Measurements from ENCODE around the gene FOXO6.

Gene FOXO6

DNA sequence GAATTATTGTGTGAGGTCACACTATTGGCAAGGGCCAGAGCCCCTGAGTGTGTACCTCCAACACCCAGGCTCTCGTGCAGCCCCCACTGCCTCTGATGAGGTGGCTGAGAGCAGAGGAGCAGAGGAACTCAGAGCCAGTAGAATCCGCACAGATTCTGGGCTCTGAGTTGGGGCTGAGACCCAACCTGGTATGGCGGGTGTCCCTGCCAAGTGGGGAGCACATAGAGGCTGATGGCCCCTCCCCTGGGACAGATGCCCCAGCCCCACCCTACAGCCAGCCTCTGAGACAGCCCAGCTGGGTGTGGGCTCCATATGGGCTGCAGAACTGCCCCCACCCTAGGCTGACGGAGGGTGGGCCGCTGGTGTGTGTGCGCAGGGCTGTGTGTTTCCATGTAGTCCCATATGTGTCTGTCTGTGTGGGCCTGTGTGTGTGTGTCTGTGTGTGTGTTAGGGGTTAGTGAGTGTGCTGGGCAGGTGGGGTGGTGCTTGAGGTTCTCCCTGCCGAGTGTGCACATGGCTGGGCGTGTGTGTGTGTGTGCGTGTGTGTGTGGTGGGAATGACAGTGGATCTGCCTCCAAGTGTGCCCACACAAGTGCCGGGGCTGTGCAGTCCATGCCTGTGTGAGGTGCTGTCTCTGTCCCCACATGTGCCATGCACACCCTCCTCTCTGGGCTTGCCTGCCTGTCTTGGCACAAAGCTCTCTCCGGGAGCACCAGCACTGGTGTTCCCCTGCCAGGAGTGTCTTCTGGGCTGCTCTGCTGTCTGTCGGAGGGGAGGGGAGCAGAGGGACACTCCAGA lies 24.4 kb downstream of the FOXO6 start:
- no peak for DNase-seq

DNA sequence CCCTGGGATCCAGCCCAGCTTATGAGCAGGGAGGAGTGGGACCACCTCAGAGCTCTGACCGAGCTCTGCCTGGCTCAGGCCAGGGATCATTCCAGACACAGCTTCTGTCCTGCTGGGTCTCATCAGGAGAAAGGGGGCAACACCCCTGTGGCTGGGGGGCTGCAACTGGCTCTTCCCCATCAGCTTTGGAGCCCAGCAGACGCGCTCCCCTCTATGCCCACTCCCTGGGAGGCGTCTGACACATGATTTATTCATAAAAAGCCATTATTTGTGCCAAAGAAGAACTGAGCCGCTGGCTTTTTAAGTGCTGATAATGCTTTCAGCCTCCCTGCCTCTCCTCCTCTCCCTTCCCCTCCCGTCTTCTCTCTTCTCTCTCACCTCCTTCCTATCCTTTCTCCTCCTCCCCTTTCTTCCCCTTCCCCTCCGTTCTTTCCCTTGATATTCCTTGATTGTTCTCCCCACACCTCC lies 25.0 kb downstream of the FOXO6 start:
- no peak for DNase-seq

DNA sequence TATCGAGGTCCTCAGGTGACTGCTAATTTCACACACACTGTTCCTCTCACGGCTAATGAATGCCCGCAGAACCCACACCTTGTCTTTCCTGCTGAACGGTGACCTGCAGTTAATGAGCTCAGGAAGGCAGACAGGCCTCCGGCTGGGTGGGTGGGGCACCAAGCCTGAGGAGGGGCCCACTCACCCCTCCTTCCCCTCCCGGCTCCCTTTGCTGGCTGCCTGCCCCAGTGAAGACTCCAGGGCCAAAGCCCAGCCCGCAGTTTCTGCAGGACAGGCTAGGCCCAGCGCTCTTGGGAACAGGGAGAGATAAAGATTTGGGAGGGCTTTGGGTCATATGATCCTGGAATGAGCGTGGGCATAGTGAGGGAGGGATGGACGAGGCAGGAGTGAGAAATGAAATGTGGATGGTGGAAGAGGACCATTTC lies 26.4 kb downstream of the FOXO6 start:
- DNase-seq = peak in 7 of 14 donors; percentile 10 to 61 (median 14)

DNA sequence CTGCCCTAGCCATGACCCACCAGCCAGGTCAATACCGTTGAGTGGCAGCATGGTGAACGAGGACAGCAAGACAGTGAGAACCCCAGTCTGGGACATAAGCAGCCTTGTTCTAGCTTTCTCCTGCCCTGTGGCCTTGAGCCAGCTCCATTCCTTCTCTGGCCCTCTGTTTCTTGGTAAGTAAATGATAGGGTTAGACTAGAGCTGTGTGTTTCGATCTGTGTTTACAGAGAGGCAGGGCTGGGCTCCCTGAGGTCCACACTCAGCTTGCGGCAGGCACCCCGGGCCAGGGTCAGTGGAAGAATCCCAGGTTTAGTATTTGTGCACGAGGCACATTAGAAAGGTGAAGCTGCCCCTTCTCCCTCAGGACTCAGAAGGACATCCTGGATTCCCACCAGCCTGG lies 27.3 kb downstream of the FOXO6 start:
- no peak for DNase-seq

DNA sequence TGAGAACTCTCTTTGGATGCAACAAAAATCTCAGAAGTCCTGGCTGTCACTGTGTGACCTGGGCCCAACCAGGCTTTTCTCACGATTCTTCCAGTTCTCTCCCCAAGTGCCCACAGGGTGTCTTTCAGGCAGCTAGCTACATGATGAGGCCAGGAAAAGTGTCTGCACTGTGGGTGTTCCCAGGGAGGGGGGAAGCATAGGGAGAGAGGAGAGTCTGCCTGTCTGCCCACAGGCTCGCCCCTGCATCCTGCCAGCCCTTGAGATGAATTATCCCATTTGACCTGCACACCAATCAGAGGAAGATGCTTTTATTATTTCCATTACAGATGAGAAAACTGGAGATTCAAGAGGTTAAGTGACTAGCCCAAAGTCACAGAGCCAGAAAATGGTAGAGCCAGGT lies 27.8 kb downstream of the FOXO6 start:
- DNase-seq = no peak

DNA sequence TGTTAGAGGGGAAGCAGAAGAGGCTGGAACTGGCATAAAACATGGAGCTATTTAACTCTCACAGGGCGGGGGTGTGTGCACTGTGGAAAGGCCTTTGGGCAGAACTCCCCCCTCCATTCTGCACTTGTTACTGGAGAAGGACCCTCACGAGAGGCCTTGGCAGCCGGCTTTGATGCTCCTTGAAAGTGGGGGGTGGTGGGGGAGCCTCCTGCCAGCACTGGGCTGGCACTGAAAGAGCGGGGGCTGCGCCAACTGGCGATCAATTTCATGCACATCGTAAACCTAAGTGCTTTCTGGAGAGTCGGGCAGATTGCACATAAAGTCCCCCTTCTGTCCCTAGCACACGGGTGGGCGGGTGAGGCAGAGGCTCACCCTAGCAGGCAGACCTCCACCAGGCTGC lies 28.9 kb downstream of the FOXO6 start:
- no peak for DNase-seq

DNA sequence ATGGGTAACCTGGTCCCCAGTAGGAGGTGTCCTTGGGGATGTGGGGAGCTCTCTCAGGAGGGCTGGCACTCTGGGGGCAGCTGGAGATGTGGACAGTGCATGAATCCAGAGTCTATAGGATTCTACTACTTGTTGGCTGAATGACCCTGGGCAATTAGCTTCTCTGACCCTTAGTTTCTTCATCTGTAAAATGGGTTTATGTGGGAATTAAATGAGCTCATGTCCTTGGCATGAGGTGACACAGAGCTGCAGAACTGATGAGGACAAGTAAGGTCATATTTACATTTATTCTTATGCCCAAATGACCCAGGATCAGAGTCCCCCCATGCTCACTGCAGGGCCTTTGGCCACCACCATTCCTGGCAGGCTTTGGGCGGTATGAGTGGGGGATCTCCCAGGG lies 29.3 kb downstream of the FOXO6 start:
- no peak for DNase-seq

DNA sequence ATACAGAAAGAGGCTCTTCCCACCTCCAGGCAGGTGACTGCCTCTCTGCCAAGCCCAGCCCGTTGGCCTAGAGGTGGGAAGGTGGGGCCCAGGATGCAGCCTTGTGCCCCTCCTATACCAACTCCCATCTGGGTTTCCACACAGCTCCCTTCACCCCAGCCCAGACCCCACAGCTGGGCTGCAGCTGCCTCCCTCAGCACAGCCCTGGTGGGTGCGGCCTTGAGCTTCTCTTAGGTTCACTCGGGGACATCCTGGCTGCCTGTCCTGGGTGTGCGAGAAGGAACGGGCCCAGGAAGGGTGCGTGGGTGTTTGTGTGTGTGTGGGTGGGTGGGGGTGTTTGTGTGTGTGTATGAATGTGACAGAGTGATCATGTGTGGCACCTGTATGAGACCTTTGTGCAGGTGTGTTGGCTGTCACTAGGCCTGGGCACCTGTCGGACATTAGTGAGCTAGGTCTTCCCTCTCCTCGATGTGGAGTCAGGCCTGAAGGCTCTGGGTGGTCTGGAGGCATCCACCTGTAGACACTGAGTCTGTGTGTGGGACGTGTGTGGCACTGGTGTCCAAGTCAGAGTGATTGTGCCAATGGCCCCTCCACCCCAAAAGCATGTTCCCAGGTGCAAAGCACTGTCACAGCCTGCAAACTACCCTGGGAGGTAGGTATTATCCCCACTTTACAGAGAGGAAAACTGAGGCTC lies 30.7 kb downstream of the FOXO6 start:
- DNase-seq = no peak

DNA sequence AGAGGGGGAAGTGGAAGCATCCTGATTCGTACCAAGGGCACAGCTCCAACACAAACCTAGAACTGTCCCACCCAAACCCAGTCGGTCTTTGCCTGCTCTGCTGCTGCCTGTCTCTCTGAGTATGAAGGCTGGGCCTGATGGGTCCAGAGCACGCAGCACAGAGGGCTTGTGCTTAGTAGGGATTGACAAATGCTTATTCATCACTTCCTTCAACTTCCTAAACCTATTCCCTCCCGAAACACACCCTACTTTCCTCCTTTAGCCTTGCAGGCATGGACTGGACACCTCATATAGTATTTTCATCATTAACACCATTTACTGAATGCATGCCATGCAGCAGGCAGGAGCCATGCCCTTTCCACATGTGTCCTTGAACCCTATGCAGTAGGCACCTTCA lies 31.3 kb downstream of the FOXO6 start:
- no peak for DNase-seq

DNA sequence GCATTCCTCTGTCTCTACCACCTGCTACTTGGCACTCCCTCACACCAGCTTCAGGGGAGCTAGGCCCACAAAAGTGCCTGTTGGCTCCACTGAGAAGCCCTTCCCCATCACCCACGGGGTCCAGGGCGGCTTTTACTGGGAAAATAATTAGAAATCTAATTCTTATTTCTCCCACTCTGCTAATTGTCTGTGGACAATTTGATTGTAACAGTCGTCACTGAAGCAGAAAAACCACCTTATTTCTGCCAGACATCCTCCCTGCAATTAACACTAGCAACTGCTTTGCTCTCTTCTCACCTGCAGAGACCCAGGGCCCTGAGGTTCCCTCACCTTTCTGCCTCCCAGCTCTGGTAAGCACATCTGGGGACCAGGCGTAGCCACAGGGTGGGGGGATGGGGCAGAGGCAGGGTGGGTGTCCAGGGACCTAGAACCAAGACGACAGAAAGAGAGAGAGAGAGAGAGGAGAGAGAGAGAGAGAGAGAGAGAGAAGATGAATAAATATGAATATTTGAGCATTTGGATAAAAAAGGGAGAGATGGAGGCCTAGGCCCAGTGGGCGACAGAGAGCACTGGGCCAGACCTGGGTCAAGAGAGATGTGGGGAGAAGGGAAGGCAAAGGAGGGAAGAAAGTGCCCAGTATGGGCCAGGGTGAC lies 32.6 kb downstream of the FOXO6 start:
- DNase-seq = no peak

DNA sequence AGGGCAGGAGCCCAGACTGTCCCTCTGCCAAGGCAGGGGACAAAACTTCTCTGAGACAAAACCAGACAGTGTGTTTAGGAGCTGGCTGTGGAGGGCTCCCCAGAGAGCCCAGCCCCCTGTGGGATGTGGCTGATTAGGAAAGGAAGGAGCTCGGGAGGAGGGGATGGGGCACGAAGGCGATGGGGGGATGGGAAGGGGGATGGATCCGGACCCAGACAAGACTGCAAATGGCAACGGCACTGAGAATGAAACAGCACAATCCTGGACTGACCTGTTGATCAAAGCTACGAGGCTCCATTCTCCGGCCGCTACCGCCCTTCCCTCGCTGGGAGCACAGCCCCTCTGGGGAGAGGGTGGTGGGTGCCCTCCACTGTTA lies 33.1 kb downstream of the FOXO6 start:
- DNase-seq = no peak

DNA sequence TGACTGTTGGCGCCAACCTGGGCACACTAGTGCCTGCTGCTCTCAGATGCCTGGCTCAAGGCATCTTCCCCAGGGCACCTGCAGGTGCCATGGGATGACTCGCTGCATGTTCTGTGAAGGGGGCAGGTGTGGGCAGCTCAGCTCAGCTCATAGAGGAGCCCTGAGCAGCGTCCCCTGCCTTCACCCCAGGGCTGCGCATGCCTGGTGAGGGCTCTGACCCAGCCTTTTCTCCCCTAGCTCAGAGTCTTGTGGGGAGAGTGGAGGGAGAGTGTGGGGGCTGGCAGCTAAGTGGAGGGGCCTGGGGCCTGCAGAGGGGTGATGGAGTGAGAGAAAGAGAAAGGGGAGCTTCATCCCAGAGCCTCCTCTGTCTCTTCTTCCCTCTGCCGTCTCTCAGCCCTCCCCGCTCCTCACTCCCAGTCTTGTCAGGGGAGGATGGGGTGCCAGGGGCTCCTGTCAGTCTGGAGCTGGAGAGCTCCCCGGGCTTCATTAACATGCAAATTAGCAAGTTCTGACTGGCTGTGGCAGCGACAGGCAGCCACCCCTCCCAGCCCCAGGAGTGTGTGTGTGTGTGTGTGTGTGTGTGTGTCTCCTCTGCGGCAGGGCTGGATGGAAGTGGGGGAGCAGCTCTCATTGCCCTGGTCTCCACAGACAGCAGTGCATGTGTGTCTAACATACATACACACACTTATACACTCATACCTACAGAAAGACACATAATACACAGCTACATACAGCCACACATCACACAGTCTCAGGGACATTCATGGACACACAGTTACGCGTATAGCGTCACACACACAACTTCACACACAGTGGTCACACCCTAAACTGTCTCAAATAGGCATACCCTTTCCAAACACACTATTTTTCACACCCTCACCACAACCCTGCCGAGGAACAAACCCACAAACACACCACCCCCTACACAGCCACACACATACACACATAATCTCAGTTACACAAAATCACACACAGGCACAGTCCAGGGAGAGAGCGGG lies 34.0 kb downstream of the FOXO6 start:
- peak in 7 of 14 donors; percentile 12 to 68 (median 54) for DNase-seq

DNA sequence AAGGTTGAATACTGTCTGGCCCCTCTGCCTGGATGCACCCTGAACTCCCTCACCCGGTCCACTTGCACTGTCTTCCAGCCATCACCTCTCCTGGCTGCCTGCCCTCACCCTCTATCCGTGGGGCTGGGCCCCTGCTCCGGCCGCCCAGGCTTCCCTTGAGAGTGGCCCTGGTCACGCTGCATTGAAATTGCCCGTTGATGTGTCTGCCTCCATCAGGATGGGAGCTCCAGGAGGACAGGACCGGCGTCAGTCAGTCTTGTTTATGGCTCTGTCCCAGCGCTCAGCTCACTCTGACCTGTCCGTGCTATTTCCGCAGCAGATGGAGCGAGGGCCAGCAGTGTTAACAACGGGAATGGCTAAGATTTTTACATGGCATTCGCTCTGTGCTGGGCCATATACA lies 34.9 kb downstream of the FOXO6 start:
- peak in 1 of 14 donors; percentile 27 for DNase-seq

DNA sequence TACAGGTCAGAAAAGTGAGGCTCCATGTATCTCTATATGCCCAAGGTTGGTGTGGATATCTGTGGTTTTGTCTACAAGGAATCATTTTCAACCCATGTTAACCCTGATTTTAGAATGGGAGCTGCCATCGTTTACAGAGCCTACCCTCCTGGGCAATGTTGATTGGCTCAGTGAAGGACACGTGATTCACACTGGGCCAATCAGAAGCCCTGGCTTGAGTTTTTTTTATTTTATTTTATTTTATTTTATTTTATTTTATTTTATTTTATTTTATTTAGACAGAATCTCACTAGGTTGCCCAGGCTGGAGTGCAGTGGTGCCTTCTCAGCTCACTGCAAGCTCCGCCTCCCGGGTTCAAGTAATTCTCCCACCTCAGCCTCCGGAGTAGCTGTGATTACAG lies 35.8 kb downstream of the FOXO6 start:
- DNase-seq = no peak

DNA sequence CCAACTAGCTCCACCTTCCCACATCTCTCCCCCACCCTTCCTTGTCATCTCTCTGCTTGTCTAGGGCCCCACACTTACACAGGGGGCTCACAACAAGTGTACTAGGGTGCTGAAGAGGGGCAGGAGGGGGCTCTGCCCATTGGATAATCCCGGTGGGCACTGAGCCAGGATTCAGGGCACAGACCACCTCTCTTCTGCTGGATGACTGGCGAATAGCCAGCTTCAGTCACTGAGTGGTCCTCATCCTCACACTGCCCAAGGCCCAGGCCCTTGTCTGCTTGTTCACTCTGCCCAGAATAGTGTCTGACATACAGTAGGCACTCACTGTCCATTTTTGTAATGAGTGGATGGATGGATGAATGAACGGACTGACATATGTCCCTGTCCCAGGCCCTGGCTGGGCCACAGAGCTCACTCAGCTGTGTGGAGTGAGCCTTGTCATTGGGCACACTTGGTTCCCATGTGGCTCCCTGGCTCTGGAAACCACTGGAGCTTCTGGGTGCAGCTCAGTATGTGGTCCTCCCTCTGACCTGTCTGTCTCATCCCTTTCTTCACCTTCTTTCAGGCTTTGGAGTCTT lies 36.6 kb downstream of the FOXO6 start:
- no peak for DNase-seq

DNA sequence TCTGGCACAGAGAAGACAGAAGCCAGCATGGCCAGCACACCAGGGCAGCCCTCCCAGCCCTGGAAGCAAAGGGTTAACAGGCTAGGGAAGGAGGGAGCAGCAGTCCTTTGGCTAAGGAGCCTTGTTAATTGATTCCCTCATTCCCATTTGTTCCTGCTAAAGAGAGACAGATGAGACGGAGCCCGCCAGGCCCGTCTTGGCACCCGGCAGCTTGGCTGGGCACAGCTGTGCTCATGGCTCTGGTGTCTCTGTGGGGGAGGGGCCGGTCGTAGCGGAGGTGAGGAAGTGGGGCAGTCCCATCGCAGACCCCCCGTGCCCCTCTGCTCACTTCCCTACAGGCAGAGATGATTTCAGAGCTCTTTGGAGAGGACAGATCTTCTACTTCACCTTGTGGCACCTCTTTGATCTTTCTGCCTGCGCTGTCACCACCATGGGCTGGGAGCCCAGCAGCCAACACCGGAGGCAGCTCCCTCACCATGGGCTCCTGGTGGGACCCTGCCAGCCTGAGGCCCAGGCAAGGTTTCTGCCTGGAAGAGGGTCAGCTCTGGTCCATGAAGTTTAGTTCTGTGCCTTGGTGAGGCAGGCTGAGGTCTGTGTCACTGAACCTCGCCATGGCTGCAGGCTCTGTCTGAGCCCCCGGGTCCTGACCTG lies 38.0 kb downstream of the FOXO6 start:
- DNase-seq = peak in 7 of 14 donors; percentile 21 to 50 (median 37)

DNA sequence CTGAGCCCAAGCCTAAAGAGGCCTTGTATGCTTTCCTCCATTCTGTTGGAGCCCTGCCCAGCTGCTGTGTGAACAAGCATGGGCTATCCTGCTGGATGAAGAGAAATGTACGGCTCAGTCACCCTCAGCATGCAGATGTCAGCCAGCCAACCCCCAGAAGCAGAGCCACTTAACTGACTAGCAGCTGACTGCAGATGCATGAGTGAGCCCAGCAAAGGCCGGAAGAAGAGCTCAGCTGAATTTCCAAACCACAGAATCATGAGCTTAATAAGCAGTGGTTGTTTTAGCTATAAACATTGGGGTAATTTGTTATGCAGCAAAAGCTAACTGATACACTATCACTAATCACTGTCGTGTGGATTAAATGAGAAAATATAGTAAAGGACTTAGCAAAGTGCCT lies 39.0 kb downstream of the FOXO6 start:
- DNase-seq = no peak

DNA sequence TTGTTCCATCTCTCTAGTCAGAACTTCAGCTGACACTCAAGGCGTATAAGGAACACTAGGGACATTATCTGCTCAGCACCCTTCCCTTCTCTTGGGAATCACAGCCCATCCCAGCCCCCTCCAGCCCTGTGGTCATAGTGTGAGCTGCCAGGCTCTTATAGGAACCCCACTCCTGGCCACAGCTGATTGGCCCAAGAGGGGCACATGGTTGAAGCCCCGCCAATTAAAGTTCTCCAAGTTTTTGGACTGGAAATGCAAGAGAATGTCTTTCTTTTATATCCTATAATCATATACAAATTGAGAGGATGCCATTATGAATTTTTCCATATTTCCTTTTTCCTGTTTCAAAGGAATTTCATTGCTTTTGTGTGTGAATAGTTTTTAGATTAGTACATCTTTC lies 40.7 kb downstream of the FOXO6 start:
- DNase-seq = no peak

DNA sequence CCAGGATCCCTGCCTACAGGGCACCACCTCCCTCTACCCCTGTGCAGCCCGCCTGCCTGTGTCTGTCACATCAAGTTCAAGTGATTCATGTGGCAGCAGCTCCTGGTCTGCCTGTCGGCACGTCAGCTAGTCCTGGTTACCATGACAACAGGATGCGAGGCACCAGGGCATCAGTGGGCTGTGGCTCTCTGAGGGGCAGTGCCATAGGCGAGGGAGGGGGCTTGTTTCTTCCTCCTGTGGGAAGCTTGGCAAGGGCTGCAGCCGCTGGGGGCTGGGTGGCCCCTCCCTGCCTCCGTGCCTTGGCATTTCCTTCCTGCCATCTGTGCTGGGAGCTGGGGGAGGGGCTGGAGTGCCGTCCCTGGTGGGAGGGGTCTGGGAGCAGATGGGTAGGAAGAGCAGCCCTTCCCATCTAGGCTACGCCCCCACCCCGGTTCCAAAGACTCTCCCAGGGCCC lies 43.1 kb downstream of the FOXO6 start:
- peak in 1 of 14 donors; percentile 48 for DNase-seq

DNA sequence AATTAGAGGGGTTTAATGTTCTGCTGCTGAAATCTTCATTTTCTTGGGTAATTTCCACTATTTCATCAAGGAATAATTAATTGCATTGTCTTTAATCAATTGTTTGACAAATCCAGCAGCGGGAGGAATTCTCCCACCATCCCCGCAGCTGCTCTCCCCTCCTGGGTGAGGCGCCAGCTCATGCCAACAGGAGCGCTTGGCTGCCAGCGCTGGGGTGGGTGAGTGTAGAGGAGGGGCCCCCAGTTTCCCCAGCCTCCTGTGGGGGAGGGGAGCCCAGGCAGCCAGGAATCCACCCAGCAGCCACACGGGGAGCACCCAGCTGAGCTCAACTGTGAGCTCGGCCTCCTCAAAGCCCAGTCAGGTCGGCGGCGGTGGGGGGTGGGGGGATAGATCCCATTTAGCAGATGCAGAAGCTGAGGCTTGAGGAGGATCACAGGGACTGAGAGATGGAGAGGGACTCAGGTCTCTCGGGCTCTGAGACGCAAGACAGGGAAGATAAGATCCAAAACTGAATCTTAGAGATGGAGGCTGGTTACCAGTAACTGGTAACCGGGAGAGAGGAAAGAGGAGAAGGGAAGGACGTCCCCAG lies 46.5 kb downstream of the FOXO6 start:
- no peak for DNase-seq

DNA sequence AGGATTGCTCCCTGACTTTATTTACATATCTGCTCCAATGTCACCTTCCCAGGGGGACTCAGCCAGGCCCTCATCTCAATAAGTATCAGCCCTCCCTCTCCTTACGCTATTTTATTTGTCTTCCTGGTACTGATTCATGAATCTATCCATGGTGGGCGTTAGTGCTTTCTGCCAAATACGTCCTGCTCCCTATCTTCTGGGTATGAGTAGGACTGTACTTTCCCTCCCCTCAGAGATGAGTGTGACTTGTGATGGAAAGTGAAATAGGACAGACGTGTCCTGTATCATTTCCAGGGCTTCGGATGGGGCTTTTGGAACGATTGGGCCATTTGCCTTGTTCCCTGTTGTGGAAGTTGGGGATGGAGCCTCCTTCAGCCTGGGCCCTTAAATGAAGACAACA lies 47.5 kb downstream of the FOXO6 start:
- DNase-seq = no peak
